ENCODE results near the gene MYBPC2. TPM values are rescaled to one million over a fixed set of nuclear protein-coding genes. Genes with fewer than 3 reads are reported as not detected.

Gene MYBPC2
- total RNA-seq, 1 experiment from 2014 or later: 0.18 TPM

- no peak for TF ChIP-seq POLR2AphosphoS5 (IDR thresholded peaks at IDR 0.05; ENCODE audit: low read depth, low read length)
- no peak for TF ChIP-seq REST (IDR thresholded peaks at IDR 0.05; ENCODE audit: insufficient read depth in 1 of 2, low read depth in 2 of 2, low read length in 1 of 2)
- TF ChIP-seq CTCF (IDR thresholded peaks at IDR 0.05): no peak
- no peak for TF ChIP-seq TCF7L2 (IDR thresholded peaks at IDR 0.05; ENCODE audit: low read depth, low read length)
- no peak for TF ChIP-seq SIN3A (IDR thresholded peaks at IDR 0.05; ENCODE audit: borderline replicate concordance, insufficient read depth, low read depth, low read length)
- ChIA-PET CTCF (interaction anchor here (0.6 kb wide), 1 partner anchor 60 kb away, joined by 11 read pairs; no protein-coding TSS in a partner anchor), POLR2A (interaction anchor here (0.6 kb wide), 1 partner anchor 160 kb away, joined by 3 read pairs; no protein-coding TSS in a partner anchor)
- Histone ChIP-seq H3K36me3 (ENCODE audit: control insufficient read depth, insufficient read depth, low read length) (no peaks in the 10 kb centered on the region), H3K27me3 (ENCODE audit: control insufficient read depth, insufficient read depth, low read length) (no peaks in the 10 kb centered on the region), H3K4me1 (ENCODE audit: control insufficient read depth, insufficient read depth, low read length) (no peaks in the 10 kb centered on the region), H3K9me3 (ENCODE audit: control insufficient read depth, insufficient read depth, low read depth, low read length) (no peaks in the 10 kb centered on the region), H3K27ac (ENCODE audit: low read length) (no peak overlapping the region), H3K4me3 (ENCODE audit: low read depth in 2 of 2, low read length in 2 of 2) (peak overlapping the region; percentile 21 to 36)
- no peak for DNase-seq (ENCODE audit: low read depth, low spot score)
- in situ Hi-C loops (cut with HindIII; ENCODE audit: low pct_unique_long_range_greater_than_20kb, low sequenced_read_pairs): no loop called here
- no peak for ATAC-seq
- BruUV-seq (replicated peaks): no TSS peak
- intact Hi-C loops (cut with micrococcal nuclease; ENCODE audit: unreplicated experiment): no loop called here
Measured at GRCh38 chr19:50427318-50427925, 5.3 kb upstream of the MYBPC2 start.

- POLR2A ChIA-PET: interaction anchor here (0.5 kb wide), 1 partner anchor 26 kb away, joined by 3 read pairs; no protein-coding TSS in a partner anchor
- ATAC-seq: peak; percentile 71
Measured at GRCh38 chr19:50427997-50428425, 4.7 kb upstream of the MYBPC2 start.

More at GRCh38 chr19:50427997-50428425, 4.7 kb upstream of the MYBPC2 start:
- CTCF ChIA-PET: interaction anchor here (0.6 kb wide), 1 partner anchor 60 kb away, joined by 11 read pairs; no protein-coding TSS in a partner anchor
- no TSS peak for BruUV-seq (replicated peaks)
- Histone ChIP-seq H3K27ac (ENCODE audit: low read length) (no peak overlapping the region), H3K36me3 (ENCODE audit: control insufficient read depth, insufficient read depth, low read length) (no peaks in the 10 kb centered on the region), H3K9me3 (ENCODE audit: control insufficient read depth, insufficient read depth, low read depth, low read length) (no peaks in the 10 kb centered on the region), H3K4me1 (ENCODE audit: control insufficient read depth, insufficient read depth, low read length) (no peaks in the 10 kb centered on the region), H3K4me3 (ENCODE audit: low read depth in 2 of 2, low read length in 2 of 2) (peak overlapping the region; percentile 21 to 36), H3K27me3 (ENCODE audit: control insufficient read depth, insufficient read depth, low read length) (no peaks in the 10 kb centered on the region)
- DNase-seq (ENCODE audit: low read depth, low spot score): no peak
- in situ Hi-C loops (cut with HindIII; ENCODE audit: low pct_unique_long_range_greater_than_20kb, low sequenced_read_pairs) (no loop called here), intact Hi-C loops (cut with micrococcal nuclease; ENCODE audit: unreplicated experiment) (no loop called here)
- no peak for TF ChIP-seq TCF7L2 (IDR thresholded peaks at IDR 0.05; ENCODE audit: low read depth, low read length)
- no peak for TF ChIP-seq POLR2AphosphoS5 (IDR thresholded peaks at IDR 0.05; ENCODE audit: low read depth, low read length)
- TF ChIP-seq CTCF (IDR thresholded peaks at IDR 0.05): no peak
- TF ChIP-seq REST (IDR thresholded peaks at IDR 0.05; ENCODE audit: insufficient read depth in 1 of 2, low read depth in 2 of 2, low read length in 1 of 2): no peak
- no peak for TF ChIP-seq SIN3A (IDR thresholded peaks at IDR 0.05; ENCODE audit: borderline replicate concordance, insufficient read depth, low read depth, low read length)
